GM12878 (cell line): Measurements from ENCODE around the gene THAP6.

Experiments used
- CBFB ChIP-seq: IDR thresholded peaks from 2 replicates; pipeline ENCODE4 v1.6.1; 2016; ENCODE audit warnings: antibody characterized with exemption, low read depth
- CHD2 ChIP-seq: IDR thresholded peaks from 2 replicates; pipeline ENCODE4 v1.6.1; 2011; ENCODE audit warnings: low read depth, low read length, improper control_type of control experiment, borderline replicate concordance
- EZH2 ChIP-seq: IDR thresholded peaks from 2 replicates; pipeline ENCODE4 v1.6.1; 2012; ENCODE audit warnings: low read depth, mild to moderate bottlenecking, control low read depth, inconsistent platforms, low read length, borderline replicate concordance; ENCODE audit not compliant: control insufficient read depth
- NFIC ChIP-seq: IDR thresholded peaks from 2 replicates; pipeline ENCODE4 v1.6.1; 2012; ENCODE audit warnings: low read depth, mild to moderate bottlenecking, inconsistent platforms, low read length, moderate library complexity
- NFYB ChIP-seq: IDR thresholded peaks from 2 replicates; pipeline ENCODE4 v1.6.1; 2011; ENCODE audit warnings: low read depth, mild to moderate bottlenecking, low read length, improper control_type of control experiment, moderate library complexity; ENCODE audit not compliant: insufficient read depth
- POLR2A ChIP-seq: IDR thresholded peaks from 2 replicates; pipeline ENCODE4 v1.6.1; 2011; ENCODE audit warnings: low read depth, mild to moderate bottlenecking, low read length
- RAD51 ChIP-seq: fragments of 450-650 bp; IDR thresholded peaks from 2 replicates; pipeline ENCODE4 v1.6.1; 2016; ENCODE audit warnings: moderate library complexity, mild to moderate bottlenecking, inconsistent platforms
- ZBTB40 ChIP-seq: fragments of 450-650 bp; IDR thresholded peaks from 2 replicates; pipeline ENCODE4 v1.6.1; 2016; ENCODE audit warnings: mild to moderate bottlenecking, moderate library complexity, borderline replicate concordance
- ZNF274 ChIP-seq: IDR thresholded peaks from one replicate; pipeline ENCODE4 v1.8.0; 2011; ENCODE audit not compliant: insufficient read length, insufficient read depth

GRCh38 chr4:75490155-75490554 is 24.1 kb upstream of the THAP6 start:
- TF ChIP-seq NFIC = no peak
- no peak for TF ChIP-seq EZH2
- no peak for TF ChIP-seq ZNF274
- TF ChIP-seq POLR2A = no peak
- no peak for TF ChIP-seq ZBTB40
- no peak for TF ChIP-seq CHD2
- TF ChIP-seq NFYB = no peak
- TF ChIP-seq RAD51 = no peak
- TF ChIP-seq CBFB = no peak
